Neural cell (in vitro differentiated cells): ENCODE data around the gene DENND2A. TPM values are rescaled to one million over a fixed set of nuclear protein-coding genes. Genes with fewer than 3 reads are reported as not detected.

Experiments
- H2AFZ ChIP-seq: fragments of 200-600, 300-800 bp; sonication (generic), shearing (Covaris generic); 2 replicates; pipeline ENCODE4 v1.6.0; 2014; ENCODE audit warnings: low read depth, mild to moderate bottlenecking, antibody characterized with exemption, low read length, moderate library complexity
- H3F3A ChIP-seq: fragments of 200-600 bp; shearing (Covaris generic); 2 replicates; pipeline ENCODE4 v1.6.1; 2016; ENCODE audit warnings: mild to moderate bottlenecking, moderate library complexity, mixed read lengths, antibody characterized with exemption, low read length; ENCODE audit not compliant: insufficient read depth, poor library complexity, severe bottlenecking
- H3K27ac ChIP-seq: fragments of 200-600, 300-800 bp; sonication (generic), shearing (Covaris generic); 2 replicates; pipeline ENCODE4 v1.5.1; 2014; ENCODE audit warnings: mild to moderate bottlenecking, low read length, moderate library complexity
- H3K27me3 ChIP-seq: fragments of 300-800, 200-600 bp; sonication (generic), shearing (Covaris generic); 2 replicates; pipeline ENCODE4 v1.6.0; 2014; ENCODE audit warnings: mild to moderate bottlenecking, low read depth, low read length, moderate library complexity; ENCODE audit not compliant: insufficient read depth
- H3K36me3 ChIP-seq: fragments of 300-800, 200-600 bp; sonication (generic), shearing (Covaris generic); 2 replicates; pipeline ENCODE4 v1.5.1; 2014; ENCODE audit warnings: mild to moderate bottlenecking, antibody characterized with exemption, low read length, moderate library complexity; ENCODE audit not compliant: insufficient read depth
- H3K4me2 ChIP-seq: fragments of 300-800, 200-600 bp; sonication (generic), shearing (Covaris generic); 2 replicates; pipeline ENCODE4 v1.6.0; 2014; ENCODE audit warnings: mild to moderate bottlenecking, low read length
- H3K4me3 ChIP-seq: fragments of 300-800, 200-600 bp; sonication (generic), shearing (Covaris generic); 2 replicates; pipeline ENCODE4 v1.5.1; 2014; ENCODE audit warnings: mild to moderate bottlenecking, low read length, moderate library complexity
- H3K79me2 ChIP-seq: fragments of 200-600 bp; shearing (Covaris generic); replicated peaks from 2 replicates; pipeline ENCODE4 v1.6.0; 2014; ENCODE audit warnings: mild to moderate bottlenecking, low read length, moderate library complexity; ENCODE audit not compliant: insufficient read depth
- H3K9ac ChIP-seq: fragments of 300-800, 200-600 bp; sonication (generic), shearing (Covaris generic); 2 replicates; pipeline ENCODE4 v1.6.1; 2016; ENCODE audit warnings: mild to moderate bottlenecking, low read length, mixed read lengths
- H3K9me2 ChIP-seq: fragments of 200-600 bp; shearing (Covaris generic); 2 replicates; pipeline ENCODE4 v1.6.1; 2016; ENCODE audit warnings: mild to moderate bottlenecking, low read length, mixed read lengths; ENCODE audit not compliant: insufficient read depth
- H3K9me3 ChIP-seq: fragments of 200-600, 300-800 bp; sonication (generic), shearing (Covaris generic); 2 replicates; pipeline ENCODE4 v1.6.1; 2016; ENCODE audit warnings: mild to moderate bottlenecking, mixed run types, low read length, moderate library complexity, mixed read lengths
- H4K20me1 ChIP-seq: fragments of 200-600 bp; shearing (Covaris generic); 2 replicates; pipeline ENCODE4 v1.6.1; 2016; ENCODE audit warnings: mild to moderate bottlenecking, mixed run types; ENCODE audit not compliant: insufficient read depth
- CTCF ChIP-seq: fragments of 450-650 bp; IDR thresholded peaks from 2 replicates; pipeline ENCODE4 v1.5.1; 2014; ENCODE audit warnings: antibody characterized with exemption, mild to moderate bottlenecking, moderate library complexity; ENCODE audit not compliant: poor library complexity, severe bottlenecking
- EP300 ChIP-seq: fragments of 450-650 bp; conservative IDR thresholded peaks from 2 replicates; pipeline ENCODE4 v1.6.1; 2014; ENCODE audit warnings: antibody characterized with exemption, mild to moderate bottlenecking, moderate library complexity; ENCODE audit not compliant: poor library complexity, severe bottlenecking
- EZH2 ChIP-seq: fragments of 200-600, 300-800 bp; shearing (Covaris generic), sonication (generic); IDR thresholded peaks from 2 replicates; pipeline ENCODE4 v1.6.1; 2014; ENCODE audit warnings: antibody characterized with exemption, low read length, borderline replicate concordance, mild to moderate bottlenecking; ENCODE audit not compliant: insufficient read depth, poor library complexity, severe bottlenecking
- MXI1 ChIP-seq: fragments of 450-650 bp; conservative IDR thresholded peaks from 2 replicates; pipeline ENCODE4 v1.6.1; 2014; ENCODE audit warnings: antibody characterized with exemption, mild to moderate bottlenecking; ENCODE audit not compliant: poor library complexity, severe bottlenecking
- POLR2AphosphoS5 ChIP-seq: IDR thresholded peaks from 2 replicates; pipeline ENCODE4 v1.6.1; 2012
- RAD21 ChIP-seq: fragments of 450-650 bp; conservative IDR thresholded peaks from 2 replicates; pipeline ENCODE4 v1.6.1; 2014; ENCODE audit warnings: antibody characterized with exemption, mild to moderate bottlenecking, moderate library complexity
- REST ChIP-seq: IDR thresholded peaks from 2 replicates; pipeline ENCODE4 v1.6.1; 2012; ENCODE audit warnings: borderline replicate concordance
- SMC3 ChIP-seq: fragments of 450-650 bp; conservative IDR thresholded peaks from 2 replicates; pipeline ENCODE4 v1.6.1; 2014; ENCODE audit warnings: antibody characterized with exemption, mild to moderate bottlenecking, moderate library complexity; ENCODE audit not compliant: poor library complexity
- TAF1 ChIP-seq: IDR thresholded peaks from 2 replicates; pipeline ENCODE4 v1.6.1; 2012; ENCODE audit warnings: low read depth
- polyA plus RNA-seq: library from polyadenylated mRNA; depleted of rRNA; stranded (reverse); fragments of >200 nt; gene quantifications from 2 replicates; pipeline ENCODE4 v1.2.3, GENCODE V29; 2014

Gene DENND2A
- polyA plus RNA-seq, 1 donor from 2014 or later, result 21.7 TPM

DNA sequence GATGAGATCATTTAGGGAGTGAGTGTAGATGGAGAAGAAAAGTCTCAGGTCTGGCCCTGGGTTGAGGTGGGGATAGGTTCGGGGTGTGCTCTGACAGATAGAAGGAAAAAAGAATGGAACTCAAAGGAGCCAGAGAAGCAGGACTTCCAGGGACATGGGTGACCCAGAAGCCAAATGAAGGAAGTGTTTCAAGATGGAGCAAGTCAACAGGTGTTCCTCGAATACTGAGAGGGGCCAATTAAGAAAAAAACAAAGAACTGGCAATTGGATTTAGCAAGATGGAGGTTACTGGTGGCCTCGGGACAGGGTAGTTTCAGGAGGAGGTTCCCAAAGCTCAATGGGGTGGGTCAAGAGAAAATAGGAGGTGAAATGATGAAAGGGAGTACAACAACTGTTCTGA lies 40.3 kb downstream of the DENND2A start:
- Histone ChIP-seq H2AFZ (no peak overlapping the region), H3K27me3 (no peaks in the 10 kb centered on the region), H3K27ac (no peak overlapping the region), H3K79me2 (no peaks in the 10 kb centered on the region), H3K4me3 (no peak overlapping the region), H3K9me3 (no peaks in the 10 kb centered on the region), H3K9ac (no peak overlapping the region), H4K20me1 (no peaks in the 10 kb centered on the region), H3K9me2 (no peaks in the 10 kb centered on the region), H3F3A (no peaks in the 10 kb centered on the region), H3K4me2 (no peak overlapping the region), H3K36me3 (no peaks in the 10 kb centered on the region)
- TF ChIP-seq POLR2AphosphoS5, result no peak
- no peak for TF ChIP-seq MXI1
- TF ChIP-seq EP300, result no peak
- TF ChIP-seq SMC3, result no peak
- TF ChIP-seq REST, result no peak
- TF ChIP-seq EZH2, result no peak
- no peak for TF ChIP-seq TAF1
- no peak for TF ChIP-seq RAD21
- TF ChIP-seq CTCF, result no peak

- H3K79me2 ChIP-seq, result no peaks in the 10 kb centered on the region
- H3K9me2 ChIP-seq, result no peaks in the 10 kb centered on the region
- no peaks in the 10 kb centered on the region for H3F3A ChIP-seq
- no peak overlapping the region for H3K9ac ChIP-seq
- no peak for TF ChIP-seq EZH2
- no peak for TF ChIP-seq EP300
- TF ChIP-seq POLR2AphosphoS5, result no peak
- TF ChIP-seq CTCF, result no peak
- TF ChIP-seq MXI1, result no peak
- no peak overlapping the region for H3K4me3 ChIP-seq
- no peak overlapping the region for H3K27ac ChIP-seq
- H3K9me3 ChIP-seq, result no peaks in the 10 kb centered on the region
- no peak overlapping the region for H3K4me2 ChIP-seq
- H4K20me1 ChIP-seq, result no peaks in the 10 kb centered on the region
- H2AFZ ChIP-seq, result no peak overlapping the region
- no peaks in the 10 kb centered on the region for H3K36me3 ChIP-seq
- H3K27me3 ChIP-seq, result no peaks in the 10 kb centered on the region
These were observed 43.1 kb downstream of the DENND2A start for GRCh38 chr7:140597428-140597949.
